NT2/D1 (cell line): ENCODE measurements around the gene RERE.

Source experiments
- SUZ12 ChIP-seq: IDR thresholded peaks from 2 replicates; pipeline ENCODE4 v1.6.1; 2011; ENCODE audit not compliant: insufficient read length, insufficient read depth; ENCODE audit errors: extremely low read depth
- ZNF274 ChIP-seq: IDR thresholded peaks from 2 replicates; pipeline ENCODE4 v1.6.1; 2011; ENCODE audit warnings: mild to moderate bottlenecking, low read depth, low read length

DNA sequence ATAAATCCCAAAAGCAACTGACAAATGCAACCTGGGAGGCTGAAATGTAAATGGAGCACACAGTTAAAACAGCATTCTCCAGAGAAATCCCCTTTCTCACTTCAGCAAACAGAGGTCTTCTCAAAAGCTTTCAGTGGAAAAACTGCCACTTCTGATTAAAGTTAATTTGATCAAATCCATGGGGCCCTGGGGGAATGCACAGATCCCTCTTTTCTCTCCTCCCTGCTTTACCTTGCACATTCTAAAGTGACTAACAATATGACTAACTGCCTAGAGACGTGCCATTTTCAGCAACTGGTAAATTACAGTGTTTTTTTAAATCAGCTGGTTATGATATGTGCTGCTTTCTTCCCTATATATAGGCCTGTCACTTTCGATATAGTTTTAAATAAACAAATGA is 142.5 kb downstream of the RERE start:
- TF ChIP-seq ZNF274: no peak
- no peak for TF ChIP-seq SUZ12
